ENCODE data around the gene ASIC1. TPM values are rescaled to one million over a fixed set of nuclear protein-coding genes. Genes with fewer than 3 reads are reported as not detected.

ASIC1 gene
- total and polyA plus RNA-seq, 2 of the 4 experiments (the other 2 are of a cell fraction), result 1.6 to 9.9 TPM

GRCh38 chr12:50084775-50085614 lies 27.6 kb downstream of the ASIC1 start, which contains the start of gene SMARCD1:
Gene SMARCD1 (plus strand): TSS chr12:50085342. CDS start chr12:50085370, 28 bp downstream.
- Histone ChIP-seq H3K18ac (ENCODE audit: low read depth, low read length) (peak within 1 kb of the TSS; percentile 16; the same call in 1 of the 2 replicates), H3K4me3 (ENCODE audit: insufficient read depth, low read depth, low read length) (peak within 1 kb of the TSS; percentile 63), H3K27ac (ENCODE audit: insufficient read depth, low read length) (peak within 1 kb of the TSS; percentile 81), H3K56ac (ENCODE audit: extremely low read depth, insufficient read depth, low read length) (peak within 1 kb of the TSS; percentile 76), H3K4ac (ENCODE audit: low read depth, low read length) (peak within 1 kb of the TSS; percentile 78), H3K79me1 (ENCODE audit: low read depth in 1 of 2, low read length in 2 of 2) (peaks cover 12 to 41% of the 10 kb centered on the region in 2 experiments), H3K4me2 (ENCODE audit: low read depth, low read length) (peak within 1 kb of the TSS; percentile 94), H2AFZ (replicated peaks; ENCODE audit: low read length, poor library complexity) (peak within 1 kb of the TSS; percentile 93), H2BK120ac (ENCODE audit: low read depth, low read length) (peak within 1 kb of the TSS; percentile 64), H3K9me3 (ENCODE audit: control insufficient read depth, insufficient read depth, low read length) (no peaks in the 10 kb centered on the region), H4K91ac (ENCODE audit: insufficient read depth, low read depth, low read length) (peak within 1 kb of the TSS; percentile 59), H3K9ac (ENCODE audit: low read depth, low read length) (peak within 1 kb of the TSS; percentile 83), H4K20me1 (ENCODE audit: insufficient read depth, low read length) (peaks cover 25% of the 10 kb centered on the region), H3K9me1 (ENCODE audit: insufficient read depth, low read length) (no peaks in the 10 kb centered on the region), H2AK9ac (replicated peaks; ENCODE audit: low read depth, low read length, poor library complexity) (peak within 1 kb of the TSS; percentile 96), H3K4me1 (ENCODE audit: control insufficient read depth, insufficient read depth, low read length) (peaks cover 7% of the 10 kb centered on the region), H4K5ac (ENCODE audit: low read depth, low read length) (peak within 1 kb of the TSS; percentile 26), H2AK5ac (ENCODE audit: low read depth, low read length) (peak within 1 kb of the TSS; percentile 71), H4K8ac (ENCODE audit: low read depth in 2 of 2, low read length in 2 of 2) (peak within 1 kb of the TSS; percentile 38 to 96), H3K27me3 (ENCODE audit: control insufficient read depth, insufficient read depth, low read length) (no peaks in the 10 kb centered on the region), H3K23ac (ENCODE audit: low read depth, low read length) (peak within 1 kb of the TSS; percentile 85), H2BK15ac (ENCODE audit: low read depth, low read length) (no peak within 1 kb of the TSS), H3K36me3 (ENCODE audit: control insufficient read depth, insufficient read depth, low read length) (peaks cover 23% of the 10 kb centered on the region), H2BK5ac (ENCODE audit: low read depth, low read length, poor library complexity, severe bottlenecking) (peak within 1 kb of the TSS; percentile 83), H2BK20ac (ENCODE audit: low read depth, low read length) (no peak within 1 kb of the TSS), H3K14ac (replicated peaks; ENCODE audit: low read depth, low read length) (peak within 1 kb of the TSS; percentile 95)
- CTCF ChIA-PET, result interaction anchor here (0.6 to 2.4 kb wide), 6 partner anchors 10 to 44 kb away, joined by 3 to 12 read pairs (median 3); partner anchors contain the start of gene COX14
- dilution Hi-C loops (cut with HindIII; ENCODE audit: low sequenced_read_pairs, unreplicated experiment), result no loop called here
- intact Hi-C loops (cut with micrococcal nuclease), result loop anchor here (5.0 kb wide), 1 partner anchor 82 kb away; the partner anchor contains the start of gene CERS5
- WGBS, 2 experiments (ENCODE audit: extremely low coverage in 2 of 2, insufficient read length in 1 of 2), result 3% methylated on average over 12 of the region's 69 CpGs; no CpG with 5 or more reads in 1 of the 2 experiments
- DNase-seq (peak; percentile 91), ATAC-seq (ENCODE audit: low read depth) (peak; percentile 92)
- POLR2A ChIA-PET (ENCODE audit: unreplicated experiment), result interaction anchor here (0.6 to 1.0 kb wide), 3 partner anchors 22 to 182 kb away, joined by 3 to 5 read pairs (median 4); partner anchors contain the start of gene COX14
- no TSS peak for BruUV-seq (replicated peaks)
- in situ Hi-C loops (cut with MboI; ENCODE audit: low sequenced_read_pairs), result no loop called here
- TF ChIP-seq, protein P1, sequence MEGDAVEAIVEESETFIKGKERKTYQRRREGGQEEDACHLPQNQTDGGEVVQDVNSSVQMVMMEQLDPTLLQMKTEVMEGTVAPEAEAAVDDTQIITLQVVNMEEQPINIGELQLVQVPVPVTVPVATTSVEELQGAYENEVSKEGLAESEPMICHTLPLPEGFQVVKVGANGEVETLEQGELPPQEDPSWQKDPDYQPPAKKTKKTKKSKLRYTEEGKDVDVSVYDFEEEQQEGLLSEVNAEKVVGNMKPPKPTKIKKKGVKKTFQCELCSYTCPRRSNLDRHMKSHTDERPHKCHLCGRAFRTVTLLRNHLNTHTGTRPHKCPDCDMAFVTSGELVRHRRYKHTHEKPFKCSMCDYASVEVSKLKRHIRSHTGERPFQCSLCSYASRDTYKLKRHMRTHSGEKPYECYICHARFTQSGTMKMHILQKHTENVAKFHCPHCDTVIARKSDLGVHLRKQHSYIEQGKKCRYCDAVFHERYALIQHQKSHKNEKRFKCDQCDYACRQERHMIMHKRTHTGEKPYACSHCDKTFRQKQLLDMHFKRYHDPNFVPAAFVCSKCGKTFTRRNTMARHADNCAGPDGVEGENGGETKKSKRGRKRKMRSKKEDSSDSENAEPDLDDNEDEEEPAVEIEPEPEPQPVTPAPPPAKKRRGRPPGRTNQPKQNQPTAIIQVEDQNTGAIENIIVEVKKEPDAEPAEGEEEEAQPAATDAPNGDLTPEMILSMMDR (conservative IDR thresholded peaks at IDR 0.05; ENCODE audit: low read depth, low read length), result peak; percentile 72
- TF ChIP-seq MAFK (IDR thresholded peaks at IDR 0.05; ENCODE audit: low read depth, low read length) (no peak), BHLHE40 (IDR thresholded peaks at IDR 0.05; ENCODE audit: low read depth, low read length) (no peak), RCOR1 (IDR thresholded peaks at IDR 0.05; ENCODE audit: insufficient replicate concordance, low read length) (no peak), MXI1 (IDR thresholded peaks at IDR 0.05; ENCODE audit: borderline replicate concordance, low read depth, low read length) (peak; percentile 86; the same call in 1 of the 2 replicates), RAD21 (IDR thresholded peaks at IDR 0.05; ENCODE audit: low read length) (0 out of 2 replicates have a peak, but pooled peaks have one; percentile 2), CHD1 (IDR thresholded peaks at IDR 0.05; ENCODE audit: low read depth, low read length) (no peak), MAZ (IDR thresholded peaks at IDR 0.05; ENCODE audit: borderline replicate concordance, low read depth, low read length) (peak; percentile 66; the same call in 1 of the 2 replicates), CEBPB (IDR thresholded peaks at IDR 0.05; ENCODE audit: low read depth, low read length) (no peak), POLR2A (IDR thresholded peaks at IDR 0.05; ENCODE audit: low read depth, low read length) (peak; percentile 49; the same call in 1 of the 2 replicates), NFE2L2 (IDR thresholded peaks at IDR 0.05; ENCODE audit: low read depth, low read length) (no peak), SMC3 (IDR thresholded peaks at IDR 0.05; ENCODE audit: low read depth, low read length) (no peak), FOS (IDR thresholded peaks at IDR 0.05; ENCODE audit: low read depth, low read length) (no peak), RFX5 (IDR thresholded peaks at IDR 0.05; ENCODE audit: low read depth, low read length) (no peak)
- TF ChIP-seq, protein P2, sequence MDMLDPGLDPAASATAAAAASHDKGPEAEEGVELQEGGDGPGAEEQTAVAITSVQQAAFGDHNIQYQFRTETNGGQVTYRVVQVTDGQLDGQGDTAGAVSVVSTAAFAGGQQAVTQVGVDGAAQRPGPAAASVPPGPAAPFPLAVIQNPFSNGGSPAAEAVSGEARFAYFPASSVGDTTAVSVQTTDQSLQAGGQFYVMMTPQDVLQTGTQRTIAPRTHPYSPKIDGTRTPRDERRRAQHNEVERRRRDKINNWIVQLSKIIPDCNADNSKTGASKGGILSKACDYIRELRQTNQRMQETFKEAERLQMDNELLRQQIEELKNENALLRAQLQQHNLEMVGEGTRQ (IDR thresholded peaks at IDR 0.05; ENCODE audit: low read depth, low read length), result no peak

Data from IMR-90 (cell line).